ENCODE data around the gene TBC1D5.

TBC1D5 gene

GRCh38 chr3:17518189-17519059 lies 224.0 kb downstream of the TBC1D5 start:
- DNase-seq = no peak
- TF ChIP-seq CTCF (IDR thresholded peaks at IDR 0.05) = no peak
- no peaks in the 10 kb centered on the region for H3K4me1 Mint-ChIP-seq
- no peaks in the 10 kb centered on the region for H3K36me3 Mint-ChIP-seq (ENCODE audit: low read depth)
- no peaks in the 10 kb centered on the region for H3K9me3 Mint-ChIP-seq
- H3K27ac Mint-ChIP-seq = peak overlapping the region; percentile 86
- H3K27me3 Mint-ChIP-seq (ENCODE audit: low read depth, poor library complexity) = no peaks in the 10 kb centered on the region
- H3K4me3 Mint-ChIP-seq = no peak overlapping the region

GRCh38 chr3:17515445-17516234 lies 226.8 kb downstream of the TBC1D5 start:
- Mint-ChIP-seq H3K9me3 (no peaks in the 10 kb centered on the region), H3K4me3 (no peak overlapping the region), H3K27me3 (ENCODE audit: low read depth, poor library complexity) (no peaks in the 10 kb centered on the region), H3K4me1 (no peaks in the 10 kb centered on the region), H3K27ac (no peak overlapping the region), H3K36me3 (ENCODE audit: low read depth) (no peaks in the 10 kb centered on the region)
- no peak for DNase-seq
- no peak for TF ChIP-seq CTCF (IDR thresholded peaks at IDR 0.05)

GRCh38 chr3:17514597-17514996 lies 227.8 kb downstream of the TBC1D5 start:
- no peak for DNase-seq
- H3K27ac Mint-ChIP-seq = no peak overlapping the region
- H3K36me3 Mint-ChIP-seq (ENCODE audit: low read depth) = no peaks in the 10 kb centered on the region
- H3K4me3 Mint-ChIP-seq = no peak overlapping the region
- H3K9me3 Mint-ChIP-seq = no peaks in the 10 kb centered on the region
- no peaks in the 10 kb centered on the region for H3K4me1 Mint-ChIP-seq
- no peaks in the 10 kb centered on the region for H3K27me3 Mint-ChIP-seq (ENCODE audit: low read depth, poor library complexity)
- TF ChIP-seq CTCF (IDR thresholded peaks at IDR 0.05) = no peak

GRCh38 chr3:17510265-17510664 lies 232.2 kb downstream of the TBC1D5 start:
- TF ChIP-seq CTCF (IDR thresholded peaks at IDR 0.05) = no peak
- no peaks in the 10 kb centered on the region for H3K4me1 Mint-ChIP-seq
- H3K27ac Mint-ChIP-seq = no peak overlapping the region
- H3K9me3 Mint-ChIP-seq = no peaks in the 10 kb centered on the region
- H3K4me3 Mint-ChIP-seq = no peak overlapping the region
- no peaks in the 10 kb centered on the region for H3K27me3 Mint-ChIP-seq (ENCODE audit: low read depth, poor library complexity)
- no peaks in the 10 kb centered on the region for H3K36me3 Mint-ChIP-seq (ENCODE audit: low read depth)
- no peak for DNase-seq

GRCh38 chr3:17508180-17508752 lies 234.2 kb downstream of the TBC1D5 start:
- no peak for TF ChIP-seq CTCF (IDR thresholded peaks at IDR 0.05)
- no peaks in the 10 kb centered on the region for H3K27me3 Mint-ChIP-seq (ENCODE audit: low read depth, poor library complexity)
- DNase-seq = no peak
- no peak overlapping the region for H3K27ac Mint-ChIP-seq
- H3K4me1 Mint-ChIP-seq = no peaks in the 10 kb centered on the region
- H3K36me3 Mint-ChIP-seq (ENCODE audit: low read depth) = no peaks in the 10 kb centered on the region
- H3K4me3 Mint-ChIP-seq = no peak overlapping the region
- no peaks in the 10 kb centered on the region for H3K9me3 Mint-ChIP-seq

All from nephron progenitor cell (in vitro differentiated cells).